Gastroesophageal sphincter (tissue), 4 donors: Measurements from ENCODE around the gene LCE1F. TPM values are rescaled to one million over a fixed set of nuclear protein-coding genes. Genes with fewer than 3 reads are reported as not detected.

ENCODE experiments used
- ATAC-seq: fragments of 150-250 bp; one replicate; pipeline ENCODE4 v1.9.1; 2016; ENCODE audit warnings: mild to moderate bottlenecking, moderate library complexity
- H3K27ac ChIP-seq, 4 donors: fragments of 200-600 bp; sonication (generic) in 3 of 4; 1 replicate in 3 of 4; 2 replicates in 1 of 4; pipeline ENCODE4 v1.5.1; 2016 to 2019
- H3K27me3 ChIP-seq: fragments of 200-600 bp; sonication (generic); one replicate; pipeline ENCODE4 v1.5.1; 2019
- H3K36me3 ChIP-seq, 2 donors: fragments of 200-600 bp; sonication (generic); one replicate each; pipeline ENCODE4 v1.5.1; 2019; ENCODE audit warnings: control low read depth in 1 of 2
- H3K4me1 ChIP-seq, 3 donors: fragments of 200-600 bp; sonication (generic); 1 replicate in 2 of 3; 2 replicates in 1 of 3; pipeline ENCODE4 v1.5.1; 2016 to 2019; ENCODE audit warnings: control low read depth in 2 of 3
- H3K4me3 ChIP-seq, 2 donors: fragments of 200-600 bp; sonication (generic); one replicate each; pipeline ENCODE4 v1.5.1; 2019; ENCODE audit warnings: mild to moderate bottlenecking in 1 of 2, moderate library complexity in 1 of 2
- H3K9me3 ChIP-seq, 3 donors: fragments of 200-600 bp; sonication (generic); one replicate each; pipeline ENCODE4 v1.5.1; 2017 to 2019; ENCODE audit warnings: control low read depth in 2 of 3
- CTCF ChIP-seq, 4 experiments: fragments of 200-600 bp in 2 of 4; fragments of 450-650 bp in 2 of 4; sonication (generic) in 1 of 4; IDR thresholded peaks; one replicate each; pipeline ENCODE4 v1.5.1; 2017 to 2019; ENCODE audit warnings: antibody characterized with exemption in 4 of 4, mild to moderate bottlenecking in 2 of 4, moderate library complexity in 2 of 4
- EP300 ChIP-seq: sonication (generic); formaldehyde crosslinking; IDR thresholded peaks from one replicate; pipeline ENCODE4 v1.6.1; 2017; ENCODE audit warnings: antibody characterized with exemption, mild to moderate bottlenecking
- POLR2A ChIP-seq, 2 donors: fragments of 450-650 bp; IDR thresholded peaks; one replicate each; pipeline ENCODE4 v1.6.1; 2017; ENCODE audit warnings: antibody characterized with exemption in 2 of 2, mild to moderate bottlenecking in 2 of 2, moderate library complexity in 1 of 2
- POLR2AphosphoS5 ChIP-seq: sonication (generic); formaldehyde crosslinking; IDR thresholded peaks from one replicate; pipeline ENCODE4 v1.6.1; 2017; ENCODE audit warnings: antibody characterized with exemption
- WGBS, 2 donors: methylation state at CpG; one replicate each; pipeline ENCODE4 v1.1.5; 2018; ENCODE audit warnings: low coverage in 1 of 2; 5-methylcytosine and 5-hydroxymethylcytosine counted together
- total RNA-seq, 4 donors: library from RNA; depleted of rRNA; stranded (reverse); fragments of >200 nt; gene quantifications; one replicate each; pipeline ENCODE4 v1.1.0, GENCODE V29; 2016

LCE1F gene
- total RNA-seq, 4 donors from 2014 or later: not detected

GRCh38 chr1:152739841-152740240 is 35.1 kb upstream of the LCE1F start:
- TF ChIP-seq EP300 (no peak), CTCF (IDR thresholded peaks at IDR 0.05) (no peak), POLR2AphosphoS5 (no peak), POLR2A (IDR thresholded peaks at IDR 0.05) (no peak)
- no peak overlapping the region for H3K4me3 ChIP-seq
- H3K9me3 ChIP-seq: no peaks in the 10 kb centered on the region
- no peaks in the 10 kb centered on the region for H3K4me1 ChIP-seq
- H3K36me3 ChIP-seq: no peaks in the 10 kb centered on the region
- WGBS, 2 donors: 62 to 89% methylated on average over 2 to 3 of the region's 3 CpGs
- H3K27me3 ChIP-seq: no peaks in the 10 kb centered on the region
- no peak for ATAC-seq
- no peak overlapping the region for H3K27ac ChIP-seq

GRCh38 chr1:152741656-152742055 is 33.3 kb upstream of the LCE1F start:
- Histone ChIP-seq H3K36me3 (no peaks in the 10 kb centered on the region), H3K27ac (no peak overlapping the region), H3K9me3 (no peaks in the 10 kb centered on the region), H3K4me1 (no peaks in the 10 kb centered on the region), H3K27me3 (no peaks in the 10 kb centered on the region), H3K4me3 (no peak overlapping the region)
- no peak for ATAC-seq
- no peak for TF ChIP-seq CTCF (IDR thresholded peaks at IDR 0.05)
- TF ChIP-seq EP300: no peak
- TF ChIP-seq POLR2AphosphoS5: no peak
- no peak for TF ChIP-seq POLR2A (IDR thresholded peaks at IDR 0.05)

GRCh38 chr1:152743371-152744145 is 31.4 kb upstream of the LCE1F start:
- no peak overlapping the region for H3K27ac ChIP-seq
- H3K27me3 ChIP-seq: no peaks in the 10 kb centered on the region
- no peak overlapping the region for H3K4me3 ChIP-seq
- ATAC-seq: no peak
- 57 to 73% methylated on average over 2 of the region's 2 CpGs for WGBS, 2 donors
- H3K9me3 ChIP-seq: no peaks in the 10 kb centered on the region
- TF ChIP-seq POLR2A (IDR thresholded peaks at IDR 0.05) (no peak), EP300 (no peak), POLR2AphosphoS5 (no peak), CTCF (IDR thresholded peaks at IDR 0.05) (no peak)
- no peaks in the 10 kb centered on the region for H3K36me3 ChIP-seq
- no peaks in the 10 kb centered on the region for H3K4me1 ChIP-seq

- Histone ChIP-seq H3K27me3 (no peaks in the 10 kb centered on the region), H3K4me3 (no peak overlapping the region), H3K9me3 (no peaks in the 10 kb centered on the region), H3K27ac (no peak overlapping the region), H3K4me1 (no peaks in the 10 kb centered on the region), H3K36me3 (no peaks in the 10 kb centered on the region)
- no peak for ATAC-seq
- no peak for TF ChIP-seq POLR2AphosphoS5
- no peak for TF ChIP-seq POLR2A (IDR thresholded peaks at IDR 0.05)
- peak in 1 of 4 experiments; percentile 11 for TF ChIP-seq CTCF (IDR thresholded peaks at IDR 0.05)
- TF ChIP-seq EP300: no peak
- WGBS, 2 donors: 61 to 83% methylated on average over 4 of the region's 4 CpGs
Measured at GRCh38 chr1:152745289-152745704, 29.6 kb upstream of the LCE1F start.

GRCh38 chr1:152745765-152746444 is 29.0 kb upstream of the LCE1F start:
- H3K27ac ChIP-seq: no peak overlapping the region
- no peaks in the 10 kb centered on the region for H3K27me3 ChIP-seq
- ATAC-seq: no peak
- no peaks in the 10 kb centered on the region for H3K4me1 ChIP-seq
- WGBS, 2 donors: 83 to 100% methylated on average over 1 to 6 of the region's 6 CpGs
- no peak overlapping the region for H3K4me3 ChIP-seq
- no peaks in the 10 kb centered on the region for H3K36me3 ChIP-seq
- TF ChIP-seq EP300 (no peak), CTCF (IDR thresholded peaks at IDR 0.05) (no peak), POLR2AphosphoS5 (no peak), POLR2A (IDR thresholded peaks at IDR 0.05) (no peak)
- H3K9me3 ChIP-seq: no peaks in the 10 kb centered on the region
